Skin epidermis (tissue), 12 donors: ENCODE measurements around the gene SCN2B.

ENCODE experiments used
- H3K27ac ChIP-seq, 21 experiments: fragments of 200-600 bp; sonication (generic) in 11 of 21; one replicate each; pipeline ENCODE4 v1.5.0; 2020; ENCODE audit warnings: mild to moderate bottlenecking in 3 of 21, inconsistent platforms in 2 of 21, moderate library complexity in 2 of 21
- H3K4me3 ChIP-seq, 7 experiments: fragments of 200-600 bp; sonication (generic) in 2 of 7; one replicate each; pipeline ENCODE4 v1.5.0; 2020; ENCODE audit warnings: inconsistent platforms in 2 of 7, mild to moderate bottlenecking in 2 of 7, moderate library complexity in 1 of 7

Gene SCN2B

DNA sequence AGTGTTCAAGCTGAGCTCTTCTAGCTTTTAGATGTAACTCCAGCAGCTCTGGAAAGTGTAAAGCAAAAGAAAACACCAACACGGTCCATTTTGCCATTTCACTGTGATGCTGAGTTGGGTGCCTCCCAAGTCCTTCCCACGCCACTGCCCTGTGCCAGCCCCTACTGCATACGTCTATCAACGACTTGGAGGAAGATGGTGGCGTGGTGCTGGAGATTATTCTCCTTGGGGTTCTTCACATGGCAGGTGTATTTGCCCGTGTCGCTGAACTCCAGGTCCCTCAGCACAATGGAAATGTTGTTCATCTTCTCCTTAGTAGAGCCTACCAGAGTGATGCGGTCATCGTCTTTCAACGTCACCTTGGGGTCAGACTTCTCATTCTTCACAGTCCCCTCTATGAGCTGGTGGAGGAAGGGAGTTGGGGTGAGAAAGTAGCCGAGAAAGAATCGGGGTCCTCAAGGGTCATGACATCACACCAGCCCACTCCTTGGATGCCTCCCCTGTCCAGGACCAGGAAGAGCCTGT lies 32.7 kb downstream of the SCN2B start:
- Histone ChIP-seq H3K4me3 (no peak overlapping the region), H3K27ac (no peak overlapping the region)

DNA sequence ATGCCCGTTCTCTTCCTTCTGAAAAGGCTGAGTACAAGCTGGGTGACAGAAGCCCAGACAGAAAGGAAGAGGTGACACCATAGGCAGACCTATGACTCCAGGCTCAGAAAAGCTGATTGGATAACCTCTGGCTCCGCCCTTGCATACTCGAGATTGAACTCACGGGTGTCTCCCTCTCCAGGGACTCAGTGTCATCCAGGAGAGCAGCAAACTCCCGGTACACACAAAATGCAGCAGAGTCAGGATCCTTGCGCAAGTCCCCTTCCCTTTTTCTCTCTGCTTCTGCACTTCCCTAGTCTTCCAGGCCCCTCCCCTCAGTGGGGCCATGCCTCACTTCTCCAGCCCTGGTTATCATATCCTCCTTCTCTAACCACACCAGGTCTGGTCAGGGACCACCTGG lies 33.6 kb downstream of the SCN2B start:
- H3K27ac ChIP-seq: no peak overlapping the region
- no peak overlapping the region for H3K4me3 ChIP-seq

DNA sequence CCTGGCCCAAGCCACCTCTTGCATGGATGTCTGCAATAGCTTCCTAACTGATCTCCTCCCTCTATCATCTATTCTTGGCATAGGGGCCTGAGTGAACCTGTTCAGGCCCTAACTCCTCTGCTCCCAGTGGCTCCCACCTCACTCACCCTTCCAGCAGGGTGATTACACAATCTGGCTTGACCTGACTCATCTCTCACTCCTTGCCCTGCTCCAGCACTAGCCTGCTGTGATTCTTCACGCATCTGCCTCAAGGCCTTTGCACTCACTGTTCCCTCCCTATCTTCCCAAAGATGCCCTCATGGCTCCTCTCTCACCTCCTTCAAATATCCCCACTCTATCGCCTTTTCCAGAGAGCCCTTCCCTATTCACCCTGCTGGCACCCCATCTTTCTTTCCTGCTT lies 34.4 kb downstream of the SCN2B start:
- Histone ChIP-seq H3K27ac (no peak overlapping the region), H3K4me3 (no peak overlapping the region)

DNA sequence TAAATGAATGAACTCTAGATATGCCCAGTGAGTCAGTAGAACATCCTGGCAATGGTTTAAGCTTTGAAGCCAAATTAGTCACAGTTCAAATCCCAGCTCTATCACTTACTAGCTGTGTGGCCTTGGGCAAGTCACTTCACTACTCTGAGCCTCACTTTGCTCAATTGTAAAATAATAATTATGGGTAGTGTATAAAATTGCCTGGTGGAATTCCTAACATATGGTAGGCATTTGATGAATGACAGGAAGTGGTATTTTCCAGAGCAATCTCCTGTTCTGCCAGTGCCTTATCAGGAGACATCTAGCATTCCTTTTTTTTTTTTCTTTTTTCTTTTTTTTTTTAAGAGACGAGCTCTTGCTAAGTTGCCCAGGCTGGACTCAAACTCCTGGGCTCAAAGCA lies 36.9 kb downstream of the SCN2B start:
- H3K27ac ChIP-seq: no peak overlapping the region
- no peak overlapping the region for H3K4me3 ChIP-seq

DNA sequence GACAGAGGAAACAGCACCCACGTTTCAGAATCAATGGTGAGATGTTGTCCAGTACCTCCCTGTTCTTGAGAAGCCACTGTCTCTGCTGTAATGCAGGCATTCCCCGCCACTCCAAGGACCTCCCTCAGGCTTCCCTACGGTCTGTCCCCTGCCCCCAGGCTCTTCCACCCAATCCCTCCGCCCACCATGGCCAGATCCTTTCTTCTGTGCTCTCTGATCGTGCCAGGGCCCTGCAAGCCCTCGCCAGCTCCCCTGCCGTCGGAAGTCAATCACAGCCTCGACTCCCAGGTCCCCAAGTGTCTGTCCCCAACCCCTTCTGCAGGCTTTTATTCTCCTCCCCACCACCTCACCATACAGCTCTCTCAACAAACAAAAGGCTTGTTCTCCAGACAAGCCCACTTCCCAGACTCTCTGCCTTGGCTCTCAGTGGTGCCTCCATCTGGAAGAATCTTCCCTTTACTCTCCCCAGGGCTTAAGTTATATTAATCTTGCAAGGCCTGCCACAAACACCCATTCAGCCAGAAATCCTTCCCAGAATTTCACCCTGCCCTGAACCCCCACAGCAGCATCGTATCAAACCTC lies 37.5 kb downstream of the SCN2B start:
- H3K27ac ChIP-seq: no peak overlapping the region
- no peak overlapping the region for H3K4me3 ChIP-seq

DNA sequence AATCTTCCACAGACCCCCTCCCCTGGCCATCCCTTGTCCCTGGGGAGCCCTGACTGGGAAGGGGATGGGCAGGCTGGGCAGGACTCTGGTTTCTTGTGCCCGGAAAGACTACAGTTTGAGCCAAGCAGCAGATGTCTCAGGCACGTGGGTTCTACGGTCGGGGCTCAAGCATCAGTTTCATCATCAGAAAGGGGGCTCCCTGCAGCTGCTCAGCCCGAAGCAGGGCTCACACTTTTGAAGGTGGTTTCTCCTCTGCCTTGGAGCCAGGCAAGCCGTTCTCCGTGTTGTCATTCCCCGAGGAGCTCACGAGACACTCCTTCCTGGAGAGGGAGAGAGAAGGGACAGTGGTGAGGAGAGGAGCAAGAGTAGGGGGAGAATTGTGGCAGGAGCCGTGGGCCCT lies 39.6 kb downstream of the SCN2B start:
- no peak overlapping the region for H3K27ac ChIP-seq
- H3K4me3 ChIP-seq: no peak overlapping the region

DNA sequence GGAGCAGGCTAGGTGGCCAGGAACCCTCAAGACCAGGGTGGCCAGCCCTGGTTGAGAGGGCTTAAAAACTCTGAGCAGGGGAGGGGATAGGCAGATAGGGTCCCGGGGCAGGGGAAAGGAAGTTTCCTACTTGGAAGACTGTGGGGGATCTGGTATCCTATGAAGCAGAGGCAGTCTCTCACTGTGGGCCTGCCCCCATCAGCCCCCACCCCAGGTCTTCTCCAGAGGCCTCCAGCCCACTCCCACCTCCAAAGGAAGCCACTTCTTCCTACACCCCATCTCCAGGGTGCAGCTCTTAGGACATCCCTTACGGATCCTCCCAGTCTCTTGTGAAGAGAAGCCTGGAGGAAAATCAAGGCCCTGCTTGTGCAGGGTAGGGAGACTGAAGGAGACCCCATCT lies 40.1 kb downstream of the SCN2B start:
- Histone ChIP-seq H3K4me3 (no peak overlapping the region), H3K27ac (no peak overlapping the region)

DNA sequence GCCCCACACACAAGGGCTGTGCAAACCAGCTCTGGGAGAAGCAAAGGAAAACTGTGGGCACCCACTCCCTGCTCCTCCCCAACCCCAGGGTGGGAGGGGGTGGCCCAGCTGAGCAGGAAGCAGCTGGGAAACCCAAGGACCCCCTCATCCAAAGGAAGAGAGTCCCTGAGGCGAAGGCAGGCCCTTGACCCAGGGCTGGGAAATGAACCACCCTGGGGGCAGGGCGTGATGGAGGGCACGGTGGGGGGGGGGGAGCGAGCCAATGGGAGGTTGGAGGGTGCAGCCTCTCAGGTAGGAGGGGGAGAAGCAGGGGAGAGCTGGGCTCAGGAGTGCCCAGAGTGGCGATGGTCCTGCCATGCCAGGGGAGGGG lies 40.7 kb downstream of the SCN2B start:
- no peak overlapping the region for H3K4me3 ChIP-seq
- no peak overlapping the region for H3K27ac ChIP-seq

DNA sequence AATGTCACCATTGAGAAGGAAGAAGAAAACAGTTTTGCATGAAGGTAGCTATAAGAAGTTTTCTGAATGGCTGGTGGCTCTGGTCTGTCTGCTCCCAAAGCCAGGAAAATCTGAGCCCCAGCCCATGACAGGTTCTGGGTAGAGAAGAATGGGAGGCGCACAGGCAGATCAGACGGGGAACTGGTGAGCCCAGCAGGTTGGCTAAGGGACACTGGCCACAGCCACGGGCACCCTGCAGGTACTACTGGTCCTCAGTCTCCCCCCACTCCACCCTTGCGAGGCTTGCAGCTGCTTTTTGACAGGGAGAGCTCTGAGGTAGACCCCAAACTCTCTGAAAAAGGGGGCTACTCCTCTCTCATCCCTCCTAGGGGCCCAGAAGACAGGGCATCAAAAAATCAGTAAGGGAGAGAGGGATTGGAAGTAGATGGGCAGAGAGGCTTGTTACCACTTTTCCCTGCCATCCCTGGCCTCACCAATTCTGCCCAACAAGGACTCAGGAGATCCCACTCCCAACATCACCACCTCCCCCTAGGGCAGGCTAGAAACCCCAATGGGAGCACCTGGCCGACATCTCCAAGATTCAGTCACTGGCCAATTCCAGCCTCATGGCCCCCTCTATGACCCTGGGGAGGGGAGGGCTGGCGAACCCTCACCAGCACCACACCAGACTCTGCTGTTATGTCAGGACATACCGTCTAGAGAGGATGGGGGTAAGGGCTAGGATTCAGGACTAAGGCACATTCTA lies 41.2 kb downstream of the SCN2B start:
- Histone ChIP-seq H3K4me3 (no peak overlapping the region), H3K27ac (no peak overlapping the region)

DNA sequence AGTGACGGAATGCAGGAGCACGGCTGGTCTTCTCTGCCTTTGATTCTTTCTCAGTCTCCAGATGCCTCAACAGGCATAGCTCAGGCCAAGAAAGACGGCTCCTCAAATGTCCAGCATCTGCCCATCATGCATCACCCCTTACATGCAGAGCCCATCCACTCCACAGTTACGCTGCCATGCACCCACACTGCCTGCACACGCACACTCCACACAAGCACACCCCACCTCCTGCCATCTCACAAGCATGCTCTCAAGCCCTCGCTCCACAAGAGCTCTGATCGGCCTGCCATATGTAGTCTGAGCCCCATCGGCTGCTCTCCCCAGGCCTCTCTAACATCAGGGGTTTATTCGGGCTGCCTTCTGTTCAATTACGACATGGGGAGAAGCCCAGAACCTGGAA lies 42.6 kb downstream of the SCN2B start:
- Histone ChIP-seq H3K4me3 (no peak overlapping the region), H3K27ac (no peak overlapping the region)

DNA sequence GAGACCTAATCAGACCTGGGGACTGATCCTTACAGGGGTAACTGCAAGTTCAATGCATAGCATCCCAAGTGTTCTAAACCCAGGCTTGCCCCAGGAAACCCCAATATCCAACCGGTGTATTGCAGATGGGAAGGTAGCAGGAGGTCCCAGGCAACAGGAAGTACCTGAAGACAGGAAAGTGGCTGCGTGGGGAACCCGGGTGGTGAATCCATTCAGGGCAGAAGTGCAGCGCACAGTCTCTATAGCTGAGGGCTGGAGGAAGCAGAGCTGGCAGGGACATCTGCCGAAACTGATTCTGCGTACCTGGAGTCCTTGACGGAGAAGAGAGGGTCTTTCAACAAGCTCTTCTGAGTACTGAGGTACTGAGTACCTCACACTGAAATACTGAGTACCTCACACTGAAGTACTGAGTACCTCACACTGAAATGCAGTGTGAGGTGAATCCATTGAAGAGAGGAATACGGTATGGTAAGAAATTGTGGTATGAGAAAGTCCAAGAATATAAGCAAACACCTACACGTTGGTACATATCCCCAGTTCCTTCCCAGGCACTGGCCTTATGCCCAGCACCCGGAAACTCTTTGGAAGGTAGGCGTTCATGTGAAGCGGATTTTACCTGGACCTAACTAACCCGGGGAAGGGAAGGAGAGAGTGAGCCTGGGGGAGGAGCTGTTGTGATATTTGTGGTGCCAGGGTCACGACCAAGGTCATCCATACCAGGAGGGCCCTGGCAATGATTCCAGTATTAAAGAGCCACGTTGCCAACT lies 43.9 kb downstream of the SCN2B start:
- no peak overlapping the region for H3K27ac ChIP-seq
- no peak overlapping the region for H3K4me3 ChIP-seq

DNA sequence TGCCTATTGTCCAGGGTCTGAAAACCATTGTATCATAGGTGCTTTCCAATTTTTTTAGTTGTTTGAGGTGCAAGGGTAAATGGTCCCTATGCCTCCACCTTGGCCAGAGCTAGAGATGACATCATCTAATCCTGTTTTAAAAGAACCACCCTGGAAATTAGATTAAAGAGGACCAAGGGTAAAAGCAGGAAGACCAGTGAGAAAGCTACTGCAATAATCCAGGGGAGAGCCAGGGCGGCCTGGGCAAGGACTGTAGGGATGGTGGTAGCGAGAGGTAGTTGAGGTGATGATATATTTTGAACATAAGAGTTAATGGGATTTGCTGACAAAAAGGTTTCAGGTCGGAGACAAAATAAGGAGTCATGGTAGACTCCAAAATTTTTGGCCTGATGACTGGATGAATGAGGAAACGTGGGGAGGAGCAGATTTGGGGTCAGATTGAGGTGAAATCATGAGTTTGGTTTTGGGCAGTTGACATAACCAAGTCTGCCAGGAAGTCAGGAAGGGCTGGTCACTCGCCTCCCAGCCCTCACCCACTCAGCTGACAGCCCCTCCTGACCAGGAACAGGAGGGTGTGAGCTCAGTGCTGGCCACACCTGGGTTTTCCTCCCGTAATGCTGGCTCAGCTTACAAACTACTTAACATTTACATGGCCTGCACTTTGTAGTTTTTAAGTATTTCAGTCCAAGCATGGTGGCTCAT lies 46.8 kb downstream of the SCN2B start:
- H3K27ac ChIP-seq: no peak overlapping the region
- no peak overlapping the region for H3K4me3 ChIP-seq

DNA sequence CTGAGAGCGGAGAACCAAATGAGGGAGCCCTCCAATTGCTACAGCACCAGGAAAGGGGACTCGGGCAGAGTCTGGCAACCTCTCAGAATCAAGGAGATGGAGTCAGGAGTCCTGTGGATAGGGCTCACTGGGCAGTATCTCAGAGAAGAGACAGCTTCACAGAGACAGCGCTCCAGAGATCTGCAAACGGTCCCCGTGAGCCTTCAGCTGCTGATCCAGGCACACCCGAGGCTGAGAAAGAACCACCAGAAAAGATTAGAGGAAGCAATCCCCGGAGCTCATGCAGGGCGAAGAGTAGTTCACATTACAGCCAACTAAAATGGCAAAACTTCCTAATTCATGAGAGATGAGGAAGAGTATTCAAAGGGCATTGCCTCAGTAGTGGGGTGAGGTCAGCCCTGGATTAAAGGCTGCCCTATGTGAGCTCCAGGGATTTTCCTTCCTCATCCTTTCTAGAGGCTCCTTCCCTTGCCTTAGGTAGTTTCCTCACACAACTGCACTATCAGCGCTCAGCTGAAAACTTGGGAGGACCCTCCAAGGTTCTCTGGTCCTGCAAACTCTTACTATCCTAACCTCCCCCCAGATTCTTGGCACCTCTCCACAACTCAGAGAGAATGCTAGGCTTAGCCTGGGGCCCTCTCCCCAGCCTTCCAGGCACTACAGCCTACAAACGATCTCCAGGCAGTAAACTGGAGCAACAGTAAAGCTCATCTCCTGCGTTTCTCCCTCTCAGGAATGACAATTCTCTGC lies 47.5 kb downstream of the SCN2B start:
- H3K4me3 ChIP-seq: no peak overlapping the region
- H3K27ac ChIP-seq: no peak overlapping the region

DNA sequence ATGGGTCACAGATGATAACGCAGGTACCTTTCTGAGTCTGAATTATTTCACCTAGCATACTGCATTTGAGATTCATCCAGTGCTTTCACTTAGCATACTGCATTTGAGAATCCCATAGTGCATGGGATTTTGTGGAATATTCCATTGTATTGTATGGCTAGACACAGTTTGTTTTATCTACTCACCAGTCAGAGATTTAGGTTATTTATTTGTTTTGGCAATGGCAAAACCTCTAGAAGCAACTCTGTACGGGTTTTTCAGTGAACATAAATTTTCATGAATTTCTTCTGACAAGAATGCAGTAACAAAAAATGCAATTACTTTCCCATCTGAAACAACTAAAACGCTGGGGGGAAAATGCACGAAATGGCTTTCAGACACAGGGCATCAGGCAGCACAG lies 48.1 kb downstream of the SCN2B start:
- H3K4me3 ChIP-seq: no peak overlapping the region
- H3K27ac ChIP-seq: no peak overlapping the region

DNA sequence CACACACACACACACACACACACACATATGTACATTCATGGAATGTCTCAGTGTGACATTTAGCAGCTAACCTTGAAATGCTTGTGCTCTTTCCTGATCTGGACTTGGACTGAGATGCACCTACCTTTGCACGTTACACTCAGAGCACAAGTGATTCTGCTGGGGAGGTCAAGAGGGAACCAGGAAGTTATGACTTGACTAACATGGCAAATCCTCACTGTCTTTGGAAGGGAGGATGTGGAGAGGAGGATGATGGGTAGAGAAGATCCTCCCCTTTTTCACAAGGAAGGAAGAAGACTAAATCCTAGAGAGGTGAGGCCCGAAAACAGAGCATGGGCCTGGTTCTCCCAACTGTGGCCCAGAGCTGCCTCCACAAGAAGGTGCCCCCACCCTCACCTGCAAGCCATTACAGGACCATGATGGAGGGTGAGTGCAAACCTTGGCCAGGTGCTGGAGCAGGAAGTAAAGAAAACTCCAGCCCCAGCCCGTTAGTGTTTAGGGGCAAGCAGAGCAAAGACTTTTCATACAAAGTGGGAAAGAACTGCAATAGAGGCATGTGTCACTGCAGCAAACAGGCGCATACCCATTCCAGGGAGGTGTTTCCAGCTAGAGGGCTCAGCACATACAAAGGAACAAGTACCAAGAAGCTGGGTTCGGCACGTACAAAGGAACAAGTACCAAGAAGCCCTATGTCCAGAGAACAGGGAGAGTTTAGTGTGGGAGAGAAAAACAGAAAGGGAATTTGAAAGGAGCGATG lies 50.2 kb downstream of the SCN2B start:
- Histone ChIP-seq H3K4me3 (no peak overlapping the region), H3K27ac (no peak overlapping the region)

DNA sequence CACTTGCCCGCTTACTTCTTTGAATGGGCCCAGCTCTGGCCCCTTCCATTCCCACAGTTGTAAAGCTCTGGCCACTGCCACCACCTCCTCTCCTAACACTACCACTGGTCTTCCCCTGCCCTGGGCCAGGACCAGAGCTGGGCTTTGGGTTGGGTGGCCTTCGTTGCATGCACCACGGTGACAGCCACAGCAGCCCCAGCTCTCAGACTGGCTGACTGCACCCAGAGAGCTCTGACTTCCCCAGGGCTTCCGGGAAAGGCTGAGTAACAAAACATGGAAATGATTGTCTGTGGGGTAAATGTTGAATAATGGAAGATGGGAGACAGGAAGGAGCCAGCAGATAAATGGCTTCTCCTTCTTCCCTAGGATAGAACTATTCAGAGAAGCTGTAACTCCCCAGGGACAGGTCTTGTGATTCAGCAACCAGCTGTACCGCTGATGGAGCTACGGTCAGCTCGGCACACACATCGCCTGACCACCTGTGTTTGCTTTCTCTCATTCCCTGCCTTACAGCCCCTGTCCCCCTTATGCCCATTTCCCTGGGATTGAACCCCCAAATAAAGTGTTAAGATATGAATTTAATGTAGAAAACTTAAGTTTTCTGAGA lies 51.4 kb downstream of the SCN2B start:
- Histone ChIP-seq H3K4me3 (no peak overlapping the region), H3K27ac (no peak overlapping the region)

DNA sequence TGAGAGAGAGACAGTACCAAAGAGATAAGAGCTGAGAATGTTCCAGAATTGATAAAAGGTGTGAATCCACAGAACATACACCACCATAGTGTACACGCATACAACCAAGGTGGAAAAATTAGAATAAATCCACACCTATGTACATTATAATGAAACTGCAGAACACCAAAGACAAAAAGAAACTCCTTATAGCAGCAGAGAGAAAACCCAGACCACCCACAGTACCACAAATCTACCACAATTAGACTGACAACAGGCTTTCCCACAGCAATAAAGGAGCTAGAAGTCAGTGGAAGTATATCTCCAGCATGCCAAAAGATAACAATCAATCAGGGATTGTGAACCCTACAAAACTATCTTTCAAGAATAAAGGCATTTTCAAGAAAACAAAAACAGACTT lies 55.6 kb downstream of the SCN2B start:
- no peak overlapping the region for H3K27ac ChIP-seq

DNA sequence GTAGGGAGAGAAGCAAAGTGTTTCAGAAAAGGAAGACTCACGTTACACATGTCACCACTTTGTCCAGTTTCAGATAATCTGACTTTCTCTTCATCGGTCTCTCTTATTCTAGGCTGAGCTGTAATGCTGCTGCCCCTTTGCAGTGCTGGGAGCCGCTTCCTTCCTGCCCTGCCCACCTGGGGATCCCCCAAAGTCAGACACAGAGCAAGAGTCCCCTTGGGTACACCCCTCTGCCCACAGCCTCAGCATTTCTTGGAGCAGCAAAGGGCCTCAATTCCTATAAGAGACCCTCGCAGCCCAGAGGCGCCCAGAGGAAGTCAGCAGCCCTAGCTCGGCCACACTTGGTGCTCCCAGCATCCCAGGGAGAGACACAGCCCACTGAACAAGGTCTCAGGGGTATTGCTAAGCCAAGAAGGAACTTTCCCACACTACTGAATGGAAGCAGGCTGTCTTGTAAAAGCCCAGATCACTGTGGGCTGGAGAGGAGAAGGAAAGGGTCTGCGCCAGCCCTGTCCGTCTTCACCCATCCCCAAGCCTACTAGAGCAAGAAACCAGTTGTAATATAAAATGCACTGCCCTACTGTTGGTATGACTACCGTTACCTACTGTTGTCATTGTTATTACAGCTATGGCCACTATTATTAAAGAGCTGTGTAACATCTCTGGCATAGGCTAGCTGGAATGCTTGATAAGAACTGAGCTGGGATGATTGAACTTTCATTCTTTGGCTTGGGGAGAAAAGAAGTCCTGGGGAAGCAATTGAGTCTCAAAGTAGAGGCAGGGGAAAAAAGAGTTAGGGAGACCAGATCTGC lies 58.4 kb downstream of the SCN2B start:
- Histone ChIP-seq H3K4me3 (no peak overlapping the region), H3K27ac (no peak overlapping the region)

More for the DNA sequence above, 55.6 kb downstream of the SCN2B start:
- no peak overlapping the region for H3K4me3 ChIP-seq
